GM21825 (cell line): ENCODE measurements around the gene RAD51AP2.

ENCODE experiments used
- ATAC-seq: cut with Tn5 transposase; IDR thresholded peaks from one replicate; pipeline ENCODE4 v1.9.1; 2021; ENCODE audit warnings: mild to moderate bottlenecking, moderate library complexity; ENCODE audit not compliant: unreplicated experiment

Gene RAD51AP2

GRCh38 chr2:17470855-17471641, 47.2 kb downstream of the RAD51AP2 start:
- no peak for ATAC-seq

DNA sequence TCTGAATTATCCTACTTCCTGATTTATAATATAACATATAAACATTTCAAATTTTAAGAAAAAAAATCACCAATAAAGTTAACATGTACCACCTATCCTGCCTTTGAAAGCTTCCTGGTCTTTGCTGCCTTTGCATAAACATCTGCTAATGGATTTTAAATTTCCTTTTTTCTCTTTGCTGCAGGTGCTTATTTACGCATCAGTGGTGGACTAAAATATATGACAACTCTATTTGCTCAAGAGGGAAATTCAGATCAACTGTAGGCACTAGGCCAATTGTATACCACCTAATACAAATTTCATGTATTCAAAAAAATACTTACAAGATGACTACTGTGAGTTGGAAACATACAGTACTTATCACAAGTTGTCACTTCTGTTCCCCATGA, 57.2 kb downstream of the RAD51AP2 start:
- ATAC-seq = no peak
